ENCODE data around the gene SHROOM2.

- no peak for TF ChIP-seq CTCF (IDR thresholded peaks at IDR 0.05)
- no peak for TF ChIP-seq POLR2A (IDR thresholded peaks at IDR 0.05)
- no peak for TF ChIP-seq EP300 (IDR thresholded peaks at IDR 0.05)
Measured at GRCh38 chrX:9847071-9847470, 60.8 kb downstream of the SHROOM2 start.
